ENCODE data around the gene SLC9A9.
A peak's percentile ranks its signal among the peaks of the same experiment; 100 is the strongest.

Gene SLC9A9

DNA sequence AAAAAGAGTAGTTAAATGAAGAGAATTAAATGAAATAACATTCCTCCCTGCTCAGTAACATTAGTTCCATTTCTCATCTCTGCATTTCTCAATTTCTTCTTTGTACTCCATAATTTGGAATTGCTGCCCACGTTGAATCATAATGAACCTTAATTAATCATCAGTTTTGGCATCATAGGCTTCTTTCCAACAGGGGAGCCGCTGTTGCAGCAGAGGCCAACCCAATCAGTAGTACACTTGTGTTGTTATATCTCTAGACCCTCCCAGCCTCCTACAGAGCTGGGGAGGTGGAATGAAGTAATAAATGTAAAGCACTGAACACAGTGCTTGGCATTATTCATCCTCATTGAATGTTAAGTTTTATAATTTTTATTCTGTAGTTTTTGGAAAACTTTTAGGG is 488.0 kb downstream of the SLC9A9 start:
- Mint-ChIP-seq H3K36me3 (ENCODE audit: low read depth) (peaks cover 22% of the 10 kb centered on the region), H3K4me3 (no peak overlapping the region), H3K27me3 (no peaks in the 10 kb centered on the region), H3K9me3 (no peaks in the 10 kb centered on the region), H3K4me1 (ENCODE audit: low read depth) (peaks cover 11% of the 10 kb centered on the region), H3K27ac (no peak overlapping the region)
- intact Hi-C loops (cut with micrococcal nuclease): no loop called here

DNA sequence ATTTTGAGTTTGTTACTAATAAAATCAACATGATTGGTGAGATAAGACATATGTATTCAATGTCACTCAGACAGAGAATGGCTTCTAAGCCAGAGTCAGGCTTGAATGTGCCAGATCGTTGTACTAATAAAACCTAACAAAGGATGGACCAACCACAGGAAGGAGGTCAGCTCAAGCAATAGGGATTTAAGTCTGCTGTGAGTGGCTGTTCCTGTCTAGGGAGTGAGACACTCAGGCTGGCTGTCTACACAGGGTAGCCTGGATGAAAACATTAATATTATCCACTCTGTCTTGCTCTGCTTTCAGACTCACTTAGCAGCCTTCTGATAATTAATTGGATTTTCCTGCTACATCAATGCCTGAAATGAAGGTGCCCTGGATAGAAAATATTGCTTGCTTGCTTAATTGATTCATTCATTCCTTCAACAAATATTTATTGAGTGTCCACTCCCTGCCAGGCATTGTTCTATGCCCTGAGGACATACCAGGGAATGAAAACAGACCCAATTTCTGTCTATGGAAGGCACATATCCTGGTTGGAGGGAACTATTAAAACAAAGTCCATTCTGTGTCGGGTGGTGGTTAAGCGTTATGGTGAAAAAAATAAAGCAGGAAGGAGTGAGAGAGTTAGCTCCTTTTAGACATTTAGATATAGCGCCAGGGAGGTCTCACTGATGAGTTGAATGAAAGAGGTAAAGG is 489.3 kb downstream of the SLC9A9 start:
- no peak overlapping the region for H3K27ac Mint-ChIP-seq
- no peak overlapping the region for H3K4me3 Mint-ChIP-seq
- H3K36me3 Mint-ChIP-seq (ENCODE audit: low read depth): peaks cover 22% of the 10 kb centered on the region
- no peaks in the 10 kb centered on the region for H3K9me3 Mint-ChIP-seq
- intact Hi-C loops (cut with micrococcal nuclease): no loop called here
- no peaks in the 10 kb centered on the region for H3K27me3 Mint-ChIP-seq
- H3K4me1 Mint-ChIP-seq (ENCODE audit: low read depth): peaks cover 12% of the 10 kb centered on the region

DNA sequence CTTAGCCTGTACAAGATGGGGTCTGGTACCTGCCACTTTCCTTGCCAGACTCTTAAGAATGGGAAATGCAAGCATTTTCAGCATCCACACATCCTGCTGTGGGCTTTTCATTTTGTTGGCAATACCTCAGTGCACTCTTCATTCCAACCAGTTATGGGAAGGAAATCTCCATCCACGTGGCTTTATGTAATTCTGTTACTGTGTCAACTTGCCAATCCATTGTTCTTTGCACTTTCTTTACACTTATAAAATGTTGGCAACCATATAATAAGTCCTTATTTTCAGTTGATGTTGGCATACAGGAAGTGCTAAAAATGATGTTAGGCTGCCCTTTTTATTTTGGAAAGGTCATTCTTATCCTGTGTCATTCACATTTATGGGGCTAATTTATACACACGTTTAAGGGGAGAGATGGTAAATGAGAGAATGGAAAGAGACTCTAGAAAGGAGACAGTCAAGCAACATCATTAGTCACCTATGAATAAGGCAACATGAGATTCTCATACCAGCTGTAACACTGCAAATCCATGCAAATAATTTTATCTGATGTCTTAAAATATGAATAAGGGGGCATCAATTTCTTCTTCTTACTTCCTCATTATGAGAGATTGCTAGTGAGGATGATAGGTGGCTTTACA is 490.0 kb downstream of the SLC9A9 start:
- no peak overlapping the region for H3K4me3 Mint-ChIP-seq
- H3K27ac Mint-ChIP-seq: no peak overlapping the region
- H3K9me3 Mint-ChIP-seq: no peaks in the 10 kb centered on the region
- intact Hi-C loops (cut with micrococcal nuclease): no loop called here
- H3K4me1 Mint-ChIP-seq (ENCODE audit: low read depth): peaks cover 13% of the 10 kb centered on the region
- no peaks in the 10 kb centered on the region for H3K27me3 Mint-ChIP-seq
- peaks cover 22% of the 10 kb centered on the region for H3K36me3 Mint-ChIP-seq (ENCODE audit: low read depth)

DNA sequence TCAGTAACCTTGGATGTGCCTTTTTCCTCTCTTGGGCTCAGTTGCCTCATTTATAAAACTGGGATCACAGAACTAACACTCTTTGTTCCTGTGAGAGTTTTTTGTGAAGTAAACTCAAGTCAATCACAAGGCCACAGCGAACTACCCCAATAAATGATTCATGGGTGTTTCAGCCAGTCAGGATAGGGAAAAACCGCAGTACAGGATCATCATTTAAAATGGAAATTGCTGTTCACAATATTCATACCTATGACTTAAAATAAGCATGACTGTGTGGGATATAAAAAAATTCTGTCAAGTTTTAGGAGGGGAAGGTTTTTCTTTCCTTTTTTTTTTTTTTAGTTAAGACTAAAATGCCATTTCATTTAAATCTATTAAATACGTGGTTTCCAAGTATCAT is 490.6 kb downstream of the SLC9A9 start:
- no peak overlapping the region for H3K4me3 Mint-ChIP-seq
- no peak overlapping the region for H3K27ac Mint-ChIP-seq
- intact Hi-C loops (cut with micrococcal nuclease): no loop called here
- H3K9me3 Mint-ChIP-seq: no peaks in the 10 kb centered on the region
- peaks cover 19% of the 10 kb centered on the region for H3K4me1 Mint-ChIP-seq (ENCODE audit: low read depth)
- peaks cover 17% of the 10 kb centered on the region for H3K36me3 Mint-ChIP-seq (ENCODE audit: low read depth)
- H3K27me3 Mint-ChIP-seq: no peaks in the 10 kb centered on the region

DNA sequence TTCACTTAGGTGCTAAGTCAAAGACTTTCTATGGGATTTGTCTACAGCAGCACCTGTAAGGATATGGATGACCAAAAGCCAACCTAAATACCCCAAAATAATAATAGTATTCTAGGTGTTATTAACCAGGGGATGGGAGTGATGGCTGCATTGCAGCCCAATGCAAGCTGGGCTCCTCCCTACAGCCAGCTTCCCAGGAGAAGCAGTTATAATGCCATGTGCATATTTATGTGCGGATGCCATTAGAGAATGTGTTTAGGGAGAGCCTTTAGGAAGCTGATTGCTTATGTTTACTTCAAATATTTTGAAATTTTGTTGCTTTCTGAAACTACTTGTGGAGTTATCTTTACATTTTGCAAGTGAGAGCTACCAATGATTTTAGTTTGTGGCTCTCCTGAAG is 491.4 kb downstream of the SLC9A9 start:
- peaks cover 1% of the 10 kb centered on the region for H3K27me3 Mint-ChIP-seq
- no peak overlapping the region for H3K27ac Mint-ChIP-seq
- peaks cover 18% of the 10 kb centered on the region for H3K4me1 Mint-ChIP-seq (ENCODE audit: low read depth)
- no peak overlapping the region for H3K4me3 Mint-ChIP-seq
- no peaks in the 10 kb centered on the region for H3K9me3 Mint-ChIP-seq
- peaks cover 8% of the 10 kb centered on the region for H3K36me3 Mint-ChIP-seq (ENCODE audit: low read depth)
- intact Hi-C loops (cut with micrococcal nuclease): no loop called here

DNA sequence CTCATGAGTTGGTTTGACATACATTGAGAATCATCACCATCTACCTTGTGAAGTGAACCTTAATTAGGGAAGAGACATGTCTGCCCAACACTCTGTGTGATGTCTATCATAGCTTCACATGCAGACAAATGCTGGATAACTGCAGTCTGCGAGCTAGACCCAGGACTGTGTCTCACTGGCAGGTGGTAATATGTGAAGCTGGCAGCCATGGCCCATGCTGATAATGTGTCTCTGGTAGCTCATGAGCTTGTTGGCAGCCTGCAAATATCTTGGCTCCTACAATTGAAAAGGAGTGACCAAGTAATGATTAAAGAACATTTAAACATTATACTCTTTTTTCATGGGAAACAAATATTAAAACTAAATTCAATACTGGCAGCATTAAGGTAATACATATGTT is 493.9 kb downstream of the SLC9A9 start:
- H3K4me1 Mint-ChIP-seq (ENCODE audit: low read depth): peaks cover 19% of the 10 kb centered on the region
- no peaks in the 10 kb centered on the region for H3K36me3 Mint-ChIP-seq (ENCODE audit: low read depth)
- H3K4me3 Mint-ChIP-seq: no peak overlapping the region
- no peaks in the 10 kb centered on the region for H3K9me3 Mint-ChIP-seq
- H3K27me3 Mint-ChIP-seq: peaks cover 3% of the 10 kb centered on the region
- intact Hi-C loops (cut with micrococcal nuclease): no loop called here
- H3K27ac Mint-ChIP-seq: no peak overlapping the region

DNA sequence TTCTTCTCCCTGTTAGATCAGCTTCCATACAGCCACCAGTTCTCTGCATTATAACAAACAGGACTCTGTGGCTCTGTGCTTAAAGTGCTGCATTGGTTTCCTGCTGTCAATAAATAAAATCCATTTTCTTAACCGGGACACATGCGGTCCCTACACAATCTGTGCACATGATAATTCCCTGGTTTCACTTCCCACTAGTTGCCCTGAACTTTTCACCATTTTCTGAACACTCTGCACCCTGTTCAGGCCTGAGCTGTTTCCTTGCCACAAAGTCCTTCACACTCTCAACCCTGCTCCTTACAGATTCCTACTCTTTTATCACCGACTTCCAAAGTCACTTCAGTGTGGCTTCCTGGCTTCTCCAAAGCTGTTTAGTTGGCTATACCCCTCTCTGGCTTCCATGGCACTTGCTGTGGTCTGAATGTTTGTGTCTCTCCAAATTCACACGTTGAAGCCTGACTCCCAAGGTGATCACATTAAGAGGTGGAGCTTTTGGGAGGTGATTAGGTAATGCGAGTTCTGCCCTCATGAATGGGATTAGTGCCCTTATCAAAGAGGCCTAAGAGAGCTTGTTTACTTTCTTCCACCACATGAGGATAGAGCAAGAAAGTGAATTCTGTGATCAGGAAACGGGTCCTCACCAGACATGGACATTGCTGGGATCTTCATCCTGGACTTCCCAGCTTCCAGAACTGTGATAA is 495.3 kb downstream of the SLC9A9 start:
- Mint-ChIP-seq H3K4me1 (ENCODE audit: low read depth) (peaks cover 26% of the 10 kb centered on the region), H3K4me3 (no peak overlapping the region), H3K9me3 (no peaks in the 10 kb centered on the region), H3K27me3 (peaks cover 3% of the 10 kb centered on the region), H3K36me3 (ENCODE audit: low read depth) (no peaks in the 10 kb centered on the region), H3K27ac (peak overlapping the region; percentile 47)
- intact Hi-C loops (cut with micrococcal nuclease): no loop called here

DNA sequence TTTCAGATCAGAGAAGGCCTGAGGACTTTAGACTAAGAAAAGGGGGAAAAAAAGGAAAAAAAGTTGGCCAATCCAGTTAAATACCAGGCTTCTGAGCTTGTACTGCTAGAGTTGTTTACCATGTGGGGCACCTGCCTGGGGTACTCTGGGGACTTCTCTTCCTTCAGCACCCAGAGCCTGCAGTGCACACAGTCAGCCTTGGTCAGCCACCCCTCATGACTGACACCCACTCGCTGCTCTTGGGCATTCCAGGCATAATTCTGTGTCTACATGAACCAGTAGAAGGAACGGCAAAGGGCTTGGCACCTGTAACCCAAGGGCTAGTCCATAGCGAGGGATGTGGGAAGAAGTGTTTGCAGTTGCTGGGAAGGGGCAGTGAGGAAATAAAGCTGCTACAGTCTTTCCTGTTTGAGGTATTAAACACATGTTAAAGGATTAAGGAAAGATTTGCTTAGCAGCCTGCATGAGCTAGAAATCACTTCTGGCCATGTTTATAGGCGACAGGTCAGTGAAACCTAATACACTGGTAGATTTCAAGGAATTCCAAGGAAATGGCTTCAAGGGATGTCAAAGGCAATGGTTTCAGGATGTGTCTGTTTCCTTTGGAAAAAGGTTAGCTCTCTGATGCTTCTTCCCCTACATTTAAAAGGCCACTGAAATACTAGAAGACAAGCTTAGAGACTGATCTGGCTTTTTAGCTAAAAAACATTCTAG is 496.2 kb downstream of the SLC9A9 start:
- Mint-ChIP-seq H3K4me3 (no peak overlapping the region), H3K4me1 (ENCODE audit: low read depth) (peaks cover 26% of the 10 kb centered on the region), H3K36me3 (ENCODE audit: low read depth) (no peaks in the 10 kb centered on the region), H3K27ac (no peak overlapping the region), H3K9me3 (no peaks in the 10 kb centered on the region), H3K27me3 (peaks cover 3% of the 10 kb centered on the region)
- intact Hi-C loops (cut with micrococcal nuclease): no loop called here

DNA sequence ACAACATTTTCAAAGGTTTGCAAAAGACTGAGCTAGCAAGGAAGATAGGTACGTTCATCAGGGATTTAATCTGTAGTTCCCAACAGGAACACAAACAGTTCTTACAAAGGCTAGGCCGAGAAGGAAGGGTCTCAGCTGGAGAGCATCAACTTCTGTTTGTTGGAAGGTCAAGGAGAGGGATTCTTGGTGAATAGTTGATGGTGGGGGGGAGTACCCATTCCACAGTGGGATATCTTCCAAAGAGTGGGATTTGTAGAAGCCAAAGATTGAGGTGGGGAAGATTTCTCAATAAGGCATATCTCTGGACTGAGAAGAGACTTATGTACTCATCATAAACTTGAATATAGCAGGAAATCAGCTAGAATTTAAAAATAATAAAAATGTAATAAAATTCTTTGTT is 496.9 kb downstream of the SLC9A9 start:
- H3K36me3 Mint-ChIP-seq (ENCODE audit: low read depth): no peaks in the 10 kb centered on the region
- H3K27ac Mint-ChIP-seq: no peak overlapping the region
- H3K9me3 Mint-ChIP-seq: no peaks in the 10 kb centered on the region
- H3K4me1 Mint-ChIP-seq (ENCODE audit: low read depth): peaks cover 26% of the 10 kb centered on the region
- intact Hi-C loops (cut with micrococcal nuclease): no loop called here
- H3K4me3 Mint-ChIP-seq: no peak overlapping the region
- H3K27me3 Mint-ChIP-seq: peaks cover 3% of the 10 kb centered on the region

DNA sequence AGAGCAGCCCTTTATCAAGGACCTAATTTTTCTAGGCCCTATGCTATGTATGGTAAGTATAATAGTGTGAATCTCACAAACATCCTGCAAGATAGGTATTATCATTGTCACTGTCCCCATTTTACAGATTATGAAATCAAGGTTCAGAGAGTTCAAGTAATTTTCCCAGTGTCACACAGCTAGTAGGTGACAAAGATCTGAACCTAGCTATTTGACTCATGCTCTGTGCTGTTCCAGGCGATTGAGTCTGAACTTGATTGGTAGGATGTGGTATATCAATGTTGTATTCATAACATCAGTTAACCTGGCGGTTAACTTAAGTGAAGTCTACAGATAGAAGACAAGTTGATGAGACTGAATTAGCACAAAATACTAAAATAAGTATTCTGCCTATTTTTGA is 498.8 kb downstream of the SLC9A9 start:
- Mint-ChIP-seq H3K9me3 (peaks cover 11% of the 10 kb centered on the region), H3K4me1 (ENCODE audit: low read depth) (peaks cover 34% of the 10 kb centered on the region), H3K36me3 (ENCODE audit: low read depth) (no peaks in the 10 kb centered on the region), H3K4me3 (no peak overlapping the region), H3K27me3 (peaks cover 3% of the 10 kb centered on the region), H3K27ac (no peak overlapping the region)
- intact Hi-C loops (cut with micrococcal nuclease): no loop called here

DNA sequence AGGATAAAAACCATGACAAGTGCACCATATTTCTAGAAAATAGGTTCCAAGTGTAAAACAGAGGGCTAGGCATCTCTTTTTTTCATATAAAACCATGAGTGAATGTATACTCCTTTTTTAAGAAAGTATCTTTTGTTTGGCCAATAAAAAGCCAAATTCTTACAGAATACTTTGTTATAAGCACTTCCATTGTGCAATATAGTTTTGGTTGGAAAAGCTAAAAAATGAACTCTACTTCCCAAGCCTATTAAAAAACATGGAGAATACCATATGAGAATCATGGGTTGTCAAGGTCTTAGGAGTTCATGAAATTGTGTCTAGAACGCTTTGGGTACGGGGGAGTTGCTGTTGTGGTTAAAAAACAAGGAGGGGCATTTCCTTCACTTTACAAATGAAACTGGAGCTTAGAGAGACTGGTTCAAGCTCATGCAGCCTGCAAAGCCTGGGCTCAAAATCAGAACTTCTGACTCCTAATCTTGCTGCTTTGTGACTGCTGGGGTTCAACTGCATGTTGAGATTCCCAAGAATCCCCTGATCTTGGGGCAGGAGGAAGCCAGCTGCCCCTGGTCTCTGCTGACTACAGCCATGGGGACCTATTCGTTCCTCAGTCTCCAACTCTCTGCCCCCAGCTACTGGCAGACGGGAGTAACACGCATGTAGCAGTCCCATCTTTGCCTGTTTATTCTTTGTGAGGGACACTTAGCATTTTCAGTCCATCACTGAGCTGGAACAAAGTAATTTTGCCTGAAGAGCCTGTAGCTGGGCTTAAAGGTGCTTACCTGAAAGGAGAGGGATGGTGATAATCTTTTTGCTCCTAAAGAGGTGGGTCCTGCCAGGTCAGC is 499.6 kb downstream of the SLC9A9 start:
- peaks cover 3% of the 10 kb centered on the region for H3K27me3 Mint-ChIP-seq
- no peaks in the 10 kb centered on the region for H3K36me3 Mint-ChIP-seq (ENCODE audit: low read depth)
- H3K9me3 Mint-ChIP-seq: peaks cover 11% of the 10 kb centered on the region
- intact Hi-C loops (cut with micrococcal nuclease): no loop called here
- H3K4me3 Mint-ChIP-seq: no peak overlapping the region
- H3K27ac Mint-ChIP-seq: no peak overlapping the region
- H3K4me1 Mint-ChIP-seq (ENCODE audit: low read depth): peaks cover 27% of the 10 kb centered on the region

DNA sequence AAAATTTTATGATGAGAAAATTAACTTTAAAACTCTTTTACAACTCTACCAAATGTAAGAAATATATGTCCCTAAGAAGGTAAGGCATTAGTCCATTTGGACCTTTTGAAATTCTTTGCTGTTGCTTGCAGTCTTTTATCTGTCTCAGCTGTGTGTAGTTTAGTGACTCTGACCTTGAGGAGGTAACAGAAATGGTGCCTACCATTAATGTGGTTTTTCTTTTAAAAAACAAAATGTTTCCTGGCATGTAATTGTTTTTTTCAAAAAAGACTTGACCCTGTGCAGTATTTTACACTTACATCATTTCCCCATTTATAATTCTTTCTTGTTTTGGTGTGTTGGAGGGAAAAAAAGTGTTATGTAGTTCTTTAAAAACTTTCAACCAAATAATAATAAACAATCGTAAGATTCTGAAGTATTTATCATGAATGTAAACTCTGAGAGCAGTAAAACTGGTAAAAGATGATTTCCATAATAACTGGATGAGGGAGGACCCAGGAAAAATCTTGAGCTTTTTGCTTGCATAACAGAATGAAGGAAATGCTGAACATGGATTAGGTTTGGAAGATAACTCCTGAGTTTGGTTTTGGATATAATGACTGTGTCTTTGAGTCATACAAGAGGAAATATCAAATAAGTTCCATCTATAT is 503.6 kb downstream of the SLC9A9 start:
- H3K36me3 Mint-ChIP-seq (ENCODE audit: low read depth): no peaks in the 10 kb centered on the region
- H3K9me3 Mint-ChIP-seq: peaks cover 11% of the 10 kb centered on the region
- intact Hi-C loops (cut with micrococcal nuclease): no loop called here
- H3K27ac Mint-ChIP-seq: no peak overlapping the region
- H3K27me3 Mint-ChIP-seq: no peaks in the 10 kb centered on the region
- no peak overlapping the region for H3K4me3 Mint-ChIP-seq
- peaks cover 15% of the 10 kb centered on the region for H3K4me1 Mint-ChIP-seq (ENCODE audit: low read depth)

DNA sequence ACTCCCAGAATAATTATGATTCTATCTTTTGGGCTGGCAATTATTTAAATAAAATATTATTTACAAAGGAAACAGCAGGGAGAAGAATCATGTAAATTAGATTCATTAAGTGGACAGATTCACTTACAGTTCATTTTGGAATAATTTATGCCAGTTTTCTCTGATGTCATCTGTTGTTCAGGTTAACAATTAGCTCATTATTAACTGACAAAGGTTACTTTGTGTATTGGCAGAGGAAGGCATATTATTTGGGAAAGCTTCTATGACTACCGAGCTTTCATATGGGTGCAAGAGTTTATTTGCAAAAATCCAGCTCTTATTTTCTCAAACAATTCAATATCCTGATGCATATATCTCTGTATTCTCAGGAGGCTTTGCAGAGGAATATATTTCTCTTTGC is 504.3 kb downstream of the SLC9A9 start:
- intact Hi-C loops (cut with micrococcal nuclease): no loop called here
- H3K36me3 Mint-ChIP-seq (ENCODE audit: low read depth): no peaks in the 10 kb centered on the region
- no peak overlapping the region for H3K4me3 Mint-ChIP-seq
- H3K27ac Mint-ChIP-seq: no peak overlapping the region
- peaks cover 11% of the 10 kb centered on the region for H3K9me3 Mint-ChIP-seq
- H3K4me1 Mint-ChIP-seq (ENCODE audit: low read depth): peaks cover 14% of the 10 kb centered on the region
- no peaks in the 10 kb centered on the region for H3K27me3 Mint-ChIP-seq
